ENCODE data around the gene PDE12.

PDE12 gene

DNA sequence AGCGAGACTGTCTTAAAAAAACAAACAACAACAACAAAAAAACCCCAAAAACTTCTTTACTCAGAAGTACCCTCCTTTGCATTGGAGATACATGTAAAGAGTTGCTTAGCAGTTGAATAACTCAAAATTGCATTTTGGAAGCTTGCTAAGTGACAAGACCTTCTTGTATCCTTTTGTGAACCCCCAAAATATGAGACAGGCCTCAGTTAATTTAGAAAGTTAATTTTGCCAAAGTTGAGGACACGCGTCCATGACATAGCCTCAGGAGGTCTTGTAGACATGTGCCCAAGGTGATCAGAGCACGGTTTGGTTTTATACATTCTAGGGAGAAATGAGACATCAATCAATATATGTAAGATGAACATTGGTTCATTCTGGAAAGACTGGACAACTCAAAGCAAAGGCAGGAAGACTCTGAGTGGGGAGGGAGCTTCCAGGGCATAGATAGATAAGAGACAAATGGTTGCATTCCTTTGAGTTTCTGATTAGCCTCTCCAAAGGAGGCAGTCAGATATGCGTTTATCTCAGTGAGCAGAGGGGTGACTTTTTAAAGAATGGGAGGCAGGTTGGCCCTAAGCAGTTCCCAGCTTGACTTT, 42.8 kb downstream of the PDE12 start:
- TF ChIP-seq GATA3 (IDR thresholded peaks at IDR 0.05; ENCODE audit: low read depth, low read length) (no peak), GATA2 (IDR thresholded peaks at IDR 0.05; ENCODE audit: low read depth, low read length) (no peak)

DNA sequence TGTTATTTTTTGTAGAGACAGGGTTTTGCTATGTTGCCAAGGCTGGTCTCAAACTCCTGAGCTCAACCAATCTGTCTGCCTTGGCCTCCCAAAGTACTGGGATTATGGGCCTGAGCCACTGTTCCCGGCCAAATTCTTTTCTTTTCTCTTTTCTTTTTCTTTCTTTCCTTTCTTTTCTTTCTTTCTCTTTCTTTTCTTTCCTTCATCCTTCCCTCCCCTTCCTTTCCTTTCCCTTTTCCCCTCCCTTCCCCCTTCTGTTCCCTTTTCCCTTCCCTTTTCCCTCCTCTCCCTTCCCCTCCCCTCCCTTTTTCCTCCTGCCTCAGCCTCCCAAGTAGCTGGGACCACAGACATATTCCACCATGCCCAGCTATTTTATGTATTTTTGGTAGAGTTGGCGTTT, 44.1 kb downstream of the PDE12 start:
- no peak for TF ChIP-seq GATA2 (IDR thresholded peaks at IDR 0.05; ENCODE audit: low read depth, low read length)
- no peak for TF ChIP-seq GATA3 (IDR thresholded peaks at IDR 0.05; ENCODE audit: low read depth, low read length)

DNA sequence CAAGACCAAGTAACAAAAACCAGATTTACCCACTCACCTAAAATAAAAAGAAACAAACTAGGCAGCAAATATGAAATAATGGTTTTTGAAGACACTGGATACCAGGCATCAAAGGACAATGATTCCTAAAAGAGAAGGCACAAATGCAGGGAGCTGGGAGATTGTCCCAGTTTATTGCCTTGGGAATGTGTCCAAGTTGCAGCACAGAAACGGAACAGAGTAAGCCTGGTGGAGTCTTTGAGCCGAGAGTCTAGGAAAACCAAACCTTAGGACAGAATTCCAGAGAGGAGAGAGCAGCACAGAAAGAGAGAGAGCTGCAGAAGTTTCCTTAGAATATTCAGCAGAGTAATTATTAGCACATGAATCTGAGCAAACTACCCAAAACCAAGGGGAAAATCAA, 48.9 kb downstream of the PDE12 start:
- TF ChIP-seq GATA3 (IDR thresholded peaks at IDR 0.05; ENCODE audit: low read depth, low read length): no peak
- no peak for TF ChIP-seq GATA2 (IDR thresholded peaks at IDR 0.05; ENCODE audit: low read depth, low read length)

DNA sequence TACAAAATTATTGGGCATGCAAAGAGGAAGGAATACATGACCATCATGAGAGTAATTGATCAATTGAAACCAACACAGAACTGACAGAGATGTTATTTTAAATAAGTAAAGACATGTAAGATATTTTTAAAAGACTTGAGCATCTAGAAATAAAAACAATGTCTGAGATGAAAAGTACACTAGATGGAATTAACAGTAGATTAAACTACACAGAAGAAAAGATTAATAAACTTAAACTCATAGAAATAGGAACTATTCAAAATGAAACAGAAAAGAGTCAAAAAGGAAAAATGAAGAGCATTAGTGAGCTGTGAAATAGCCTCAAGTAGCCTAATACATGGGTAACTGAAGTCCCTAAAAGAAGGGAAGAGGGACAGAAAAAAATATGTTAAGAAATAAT, 49.6 kb downstream of the PDE12 start:
- TF ChIP-seq GATA3 (IDR thresholded peaks at IDR 0.05; ENCODE audit: low read depth, low read length): no peak
- no peak for TF ChIP-seq GATA2 (IDR thresholded peaks at IDR 0.05; ENCODE audit: low read depth, low read length)

DNA sequence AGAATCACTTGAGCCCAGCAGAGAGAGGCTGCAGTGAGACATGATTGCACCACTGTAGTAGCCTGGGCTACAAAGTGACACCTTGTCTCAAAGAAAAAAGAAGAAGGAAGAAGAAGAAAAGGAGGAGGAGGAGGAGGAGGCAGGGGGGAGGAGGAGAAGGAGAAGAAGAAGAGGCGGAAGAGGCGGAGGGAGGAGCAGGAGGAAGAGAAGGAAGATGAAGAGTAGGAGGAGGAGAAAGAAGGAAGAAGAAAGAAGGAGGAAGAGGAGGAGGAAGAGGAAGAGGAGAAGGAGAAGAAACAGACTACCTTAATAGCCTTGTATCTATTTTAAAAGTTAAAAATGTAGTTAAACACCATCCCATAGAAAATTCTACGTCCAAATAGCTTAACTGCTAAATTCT, 60.2 kb downstream of the PDE12 start:
- no peak for TF ChIP-seq GATA3 (IDR thresholded peaks at IDR 0.05; ENCODE audit: low read depth, low read length)
- no peak for TF ChIP-seq GATA2 (IDR thresholded peaks at IDR 0.05; ENCODE audit: low read depth, low read length)
